ENCODE data around the gene SIK2.

SIK2 gene

GRCh38 chr11:111725621-111726020, 123.4 kb downstream of the SIK2 start:
- in situ Hi-C loops (cut with HindIII; ENCODE audit: low sequenced_read_pairs): no loop called here
- TF ChIP-seq CTCF (IDR thresholded peaks at IDR 0.05; ENCODE audit: low read depth, low read length, missing control alignments): no peak
- no peak for DNase-seq (ENCODE audit: low read depth)
- no peak overlapping the region for H3K4me3 ChIP-seq (ENCODE audit: low read depth, low read length)

- H3K4me3 ChIP-seq (ENCODE audit: low read depth, low read length): no peak overlapping the region
- in situ Hi-C loops (cut with HindIII; ENCODE audit: low sequenced_read_pairs): no loop called here
- no peak for TF ChIP-seq CTCF (IDR thresholded peaks at IDR 0.05; ENCODE audit: low read depth, low read length, missing control alignments)
- no peak for DNase-seq (ENCODE audit: low read depth)
Measured at GRCh38 chr11:111726301-111726713, 124.1 kb downstream of the SIK2 start.

- in situ Hi-C loops (cut with HindIII; ENCODE audit: low sequenced_read_pairs): no loop called here
- no peak for DNase-seq (ENCODE audit: low read depth)
- H3K4me3 ChIP-seq (ENCODE audit: low read depth, low read length): no peak overlapping the region
- no peak for TF ChIP-seq CTCF (IDR thresholded peaks at IDR 0.05; ENCODE audit: low read depth, low read length, missing control alignments)
Measured at GRCh38 chr11:111727431-111727830, 125.2 kb downstream of the SIK2 start.

GRCh38 chr11:111729071-111729830, 127.0 kb downstream of the SIK2 start:
- H3K4me3 ChIP-seq (ENCODE audit: low read depth, low read length): no peak overlapping the region
- no peak for TF ChIP-seq CTCF (IDR thresholded peaks at IDR 0.05; ENCODE audit: low read depth, low read length, missing control alignments)
- in situ Hi-C loops (cut with HindIII; ENCODE audit: low sequenced_read_pairs): no loop called here
- DNase-seq (ENCODE audit: low read depth): no peak

- in situ Hi-C loops (cut with HindIII; ENCODE audit: low sequenced_read_pairs): no loop called here
- no peak overlapping the region for H3K4me3 ChIP-seq (ENCODE audit: low read depth, low read length)
- no peak for DNase-seq (ENCODE audit: low read depth)
- no peak for TF ChIP-seq CTCF (IDR thresholded peaks at IDR 0.05; ENCODE audit: low read depth, low read length, missing control alignments)
Measured at GRCh38 chr11:111729831-111730311, 127.6 kb downstream of the SIK2 start.

GRCh38 chr11:111730871-111731591, 128.8 kb downstream of the SIK2 start:
- peak; percentile 77 for DNase-seq (ENCODE audit: low read depth)
- TF ChIP-seq CTCF (IDR thresholded peaks at IDR 0.05; ENCODE audit: low read depth, low read length, missing control alignments): no peak
- in situ Hi-C loops (cut with HindIII; ENCODE audit: low sequenced_read_pairs): no loop called here
- no peak overlapping the region for H3K4me3 ChIP-seq (ENCODE audit: low read depth, low read length)

Measured in astrocyte of the cerebellum (primary cell).